PC-3 (cell line): Measurements from ENCODE around the gene NDUFAF5. TPM values are rescaled to one million over a fixed set of nuclear protein-coding genes. Genes with fewer than 3 reads are reported as not detected.

Experiments used
- ATAC-seq: fragments of 200-7000 bp; cut with Tn5 transposase; 2 replicates; pipeline ENCODE4 v1.9.1; 2020; ENCODE audit warnings: mild to moderate bottlenecking, moderate library complexity
- BruUV-seq: library from RNA; stranded (reverse); fragments of 400-500 nt; replicated peaks from 2 replicates; lab custom pipeline; 2021; lab: Mats Ljungman, UMichigan
- CTCF ChIA-PET: fragments of 300-600 bp; sonication (Branson Sonifier 250); formaldehyde crosslinking; loops from one replicate; lab custom pipeline; 2022; ENCODE audit warnings: antibody characterized with exemption; lab: Charles Lee
- POLR2A ChIA-PET: fragments of 300-600 bp; sonication (Branson Sonifier 250); formaldehyde crosslinking; loops from one replicate; lab custom pipeline; 2022; ENCODE audit warnings: antibody characterized with exemption; ENCODE audit not compliant: unreplicated experiment; lab: Charles Lee
- DNase-seq: peaks from one replicate; pipeline ENCODE4 v3.0.0-alpha.2; 2015
- H2AFZ ChIP-seq: fragments of 300-600 bp; sonication (generic); 2 replicates; pipeline ENCODE4 v1.6.0; 2016; ENCODE audit warnings: antibody characterized with exemption, low read length
- H3F3A ChIP-seq: fragments of 300-600 bp; sonication (generic); one replicate; pipeline ENCODE4 v1.6.0; 2017; ENCODE audit warnings: antibody characterized with exemption, low read length, control low read depth, mild to moderate bottlenecking; ENCODE audit not compliant: unreplicated experiment
- H3K27ac ChIP-seq: fragments of 300-600 bp; sonication (generic); 2 replicates; pipeline ENCODE4 v1.5.1; 2016; ENCODE audit warnings: mild to moderate bottlenecking, low read length
- H3K27me3 ChIP-seq: fragments of 300-600 bp; sonication (generic); 2 replicates; pipeline ENCODE4 v1.6.1; 2016; ENCODE audit warnings: low read length, mixed read lengths
- H3K36me3 ChIP-seq: fragments of 300-600 bp; sonication (generic); 2 replicates; pipeline ENCODE4 v1.6.1; 2016; ENCODE audit warnings: low read depth, mixed run types, low read length, mixed read lengths
- H3K4me1 ChIP-seq: fragments of 300-600 bp; sonication (generic); 2 replicates; pipeline ENCODE4 v1.5.1; 2016; ENCODE audit warnings: low read length; ENCODE audit not compliant: insufficient read depth
- H3K4me2 ChIP-seq: fragments of 300-600 bp; sonication (generic); 2 replicates; pipeline ENCODE4 v1.6.0; 2016; ENCODE audit warnings: low read length
- H3K4me3 ChIP-seq: fragments of 300-600 bp; sonication (generic); 2 replicates; pipeline ENCODE4 v1.5.1; 2016; ENCODE audit warnings: mild to moderate bottlenecking, low read length, mixed read lengths
- H3K79me2 ChIP-seq: fragments of 300-600 bp; sonication (generic); 2 replicates; pipeline ENCODE4 v1.6.1; 2017; ENCODE audit warnings: low read length, mixed read lengths
- H3K9ac ChIP-seq: fragments of 300-600 bp; sonication (generic); 2 replicates; pipeline ENCODE4 v1.6.0; 2016; ENCODE audit warnings: mild to moderate bottlenecking, low read length
- H3K9me2 ChIP-seq: fragments of 300-600 bp; sonication (generic); replicated peaks from 2 replicates; pipeline ENCODE4 v1.6.1; 2016; ENCODE audit warnings: mixed run types, low read length, mixed read lengths
- H3K9me3 ChIP-seq: fragments of 300-600 bp; sonication (generic); 2 replicates; pipeline ENCODE4 v1.6.1; 2016; ENCODE audit warnings: low read length, mixed read lengths
- H4K20me1 ChIP-seq: fragments of 300-600 bp; sonication (generic); 2 replicates; pipeline ENCODE4 v1.6.1; 2016; ENCODE audit warnings: low read length, mixed read lengths
- EZH2 ChIP-seq: fragments of 300-600 bp; sonication (generic); IDR thresholded peaks from one replicate; pipeline ENCODE4 v1.6.1; 2017; ENCODE audit warnings: antibody characterized with exemption, mild to moderate bottlenecking, low read length; ENCODE audit not compliant: unreplicated experiment
- EZH2phosphoT487 ChIP-seq: fragments of 300-600 bp; sonication (generic); IDR thresholded peaks from 2 replicates; pipeline ENCODE4 v1.6.1; 2018; ENCODE audit warnings: mild to moderate bottlenecking, antibody characterized with exemption, low read length, borderline replicate concordance
- intact Hi-C: fragments of 100-400 bp; cut with micrococcal nuclease; formaldehyde crosslinking; loops from 2 replicates; pipeline ENCODE4 v1.9.0; 2023
- total RNA-seq: library from RNA; depleted of rRNA; stranded (reverse); fragments of >200 nt; gene quantifications from 2 replicates; pipeline ENCODE4 v1.2.3, GENCODE V29; 2014
- TF ChIP-seq, protein P1 (sequence below): fragments of 300-600 bp; sonication (generic); conservative IDR thresholded peaks from 2 replicates; pipeline ENCODE4 v1.5.1; 2017; ENCODE audit warnings: antibody characterized with exemption, low read depth, mild to moderate bottlenecking, low read length

Gene NDUFAF5
- total RNA-seq, 1 experiment from 2014 or later: 29.0 TPM

- Histone ChIP-seq H3K4me1 (no peaks in the 10 kb centered on the region), H3K36me3 (no peaks in the 10 kb centered on the region), H3K9me3 (no peaks in the 10 kb centered on the region), H3F3A (no peaks in the 10 kb centered on the region), H3K27ac (no peak overlapping the region), H3K79me2 (no peaks in the 10 kb centered on the region), H3K4me3 (no peak overlapping the region), H3K4me2 (no peak overlapping the region), H3K27me3 (peaks cover 48% of the 10 kb centered on the region), H3K9me2 (no peaks in the 10 kb centered on the region), H4K20me1 (no peaks in the 10 kb centered on the region), H3K9ac (no peak overlapping the region), H2AFZ (no peak overlapping the region)
- intact Hi-C loops: no loop called here
- ChIA-PET POLR2A (no interaction called here), CTCF (no interaction called here)
- no peak for ATAC-seq
- BruUV-seq: no TSS peak
- DNase-seq: no peak
- no peak for TF ChIP-seq EZH2phosphoT487
- TF ChIP-seq EZH2: no peak
- TF ChIP-seq, protein P1, sequence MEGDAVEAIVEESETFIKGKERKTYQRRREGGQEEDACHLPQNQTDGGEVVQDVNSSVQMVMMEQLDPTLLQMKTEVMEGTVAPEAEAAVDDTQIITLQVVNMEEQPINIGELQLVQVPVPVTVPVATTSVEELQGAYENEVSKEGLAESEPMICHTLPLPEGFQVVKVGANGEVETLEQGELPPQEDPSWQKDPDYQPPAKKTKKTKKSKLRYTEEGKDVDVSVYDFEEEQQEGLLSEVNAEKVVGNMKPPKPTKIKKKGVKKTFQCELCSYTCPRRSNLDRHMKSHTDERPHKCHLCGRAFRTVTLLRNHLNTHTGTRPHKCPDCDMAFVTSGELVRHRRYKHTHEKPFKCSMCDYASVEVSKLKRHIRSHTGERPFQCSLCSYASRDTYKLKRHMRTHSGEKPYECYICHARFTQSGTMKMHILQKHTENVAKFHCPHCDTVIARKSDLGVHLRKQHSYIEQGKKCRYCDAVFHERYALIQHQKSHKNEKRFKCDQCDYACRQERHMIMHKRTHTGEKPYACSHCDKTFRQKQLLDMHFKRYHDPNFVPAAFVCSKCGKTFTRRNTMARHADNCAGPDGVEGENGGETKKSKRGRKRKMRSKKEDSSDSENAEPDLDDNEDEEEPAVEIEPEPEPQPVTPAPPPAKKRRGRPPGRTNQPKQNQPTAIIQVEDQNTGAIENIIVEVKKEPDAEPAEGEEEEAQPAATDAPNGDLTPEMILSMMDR: no peak
These were observed 73.1 kb downstream of the NDUFAF5 start for GRCh38 chr20:13857961-13858360.

- Histone ChIP-seq H3K9me2 (no peaks in the 10 kb centered on the region), H2AFZ (no peak overlapping the region), H3K9ac (no peak overlapping the region), H3K27ac (no peak overlapping the region), H4K20me1 (no peaks in the 10 kb centered on the region), H3K36me3 (no peaks in the 10 kb centered on the region), H3F3A (no peaks in the 10 kb centered on the region), H3K4me2 (no peak overlapping the region), H3K9me3 (no peaks in the 10 kb centered on the region), H3K4me3 (no peak overlapping the region), H3K4me1 (no peaks in the 10 kb centered on the region), H3K79me2 (no peaks in the 10 kb centered on the region), H3K27me3 (peaks cover 49% of the 10 kb centered on the region)
- DNase-seq (no peak), ATAC-seq (no peak)
- no TSS peak for BruUV-seq
- TF ChIP-seq EZH2phosphoT487 (no peak), EZH2 (no peak)
- TF ChIP-seq, protein P1: no peak
- ChIA-PET POLR2A (no interaction called here), CTCF (no interaction called here)
- intact Hi-C loops: no loop called here
These were observed 73.6 kb downstream of the NDUFAF5 start for GRCh38 chr20:13858439-13858838.

DNA sequence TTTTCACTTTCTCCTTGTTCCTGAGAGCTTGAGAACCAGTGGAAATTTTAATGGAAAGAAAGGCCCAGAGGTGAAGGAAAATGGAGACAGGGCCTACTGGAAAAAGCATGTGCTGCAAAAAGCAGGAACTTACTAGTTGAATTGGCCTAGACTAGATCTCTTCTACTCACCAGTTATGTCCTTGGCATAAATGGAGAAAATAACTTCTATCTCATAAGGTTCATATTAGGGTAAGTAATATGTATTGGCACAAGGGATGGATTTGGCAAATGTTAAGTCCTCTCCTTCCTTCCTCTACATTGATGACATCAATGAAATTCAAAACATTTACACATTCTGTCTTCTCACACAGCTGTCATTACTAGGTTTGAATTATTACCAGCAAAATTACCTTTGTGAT, 74.0 kb downstream of the NDUFAF5 start:
- no peaks in the 10 kb centered on the region for H3K4me1 ChIP-seq
- H3F3A ChIP-seq: no peaks in the 10 kb centered on the region
- no peak overlapping the region for H3K9ac ChIP-seq
- no peaks in the 10 kb centered on the region for H4K20me1 ChIP-seq
- DNase-seq (no peak), ATAC-seq (no peak)
- no peaks in the 10 kb centered on the region for H3K9me3 ChIP-seq
- no peaks in the 10 kb centered on the region for H3K36me3 ChIP-seq
- POLR2A ChIA-PET: no interaction called here
- peaks cover 49% of the 10 kb centered on the region for H3K27me3 ChIP-seq
- H3K27ac ChIP-seq: no peak overlapping the region
- H3K79me2 ChIP-seq: no peaks in the 10 kb centered on the region
- TF ChIP-seq EZH2phosphoT487: no peak
- TF ChIP-seq EZH2: no peak
- TF ChIP-seq, protein P1: no peak
- no peak overlapping the region for H3K4me2 ChIP-seq
- BruUV-seq: no TSS peak
- intact Hi-C loops: no loop called here
- no peaks in the 10 kb centered on the region for H3K9me2 ChIP-seq
- no peak overlapping the region for H3K4me3 ChIP-seq
- CTCF ChIA-PET: no interaction called here
- no peak overlapping the region for H2AFZ ChIP-seq
